Activated CD4-positive, CD25-positive, alpha-beta regulatory T cell treated with anti-CD3 and anti-CD28 coated beads, Interleukin-2, amount 50 U/mL, for 16 hours (primary cell): ENCODE measurements around the gene ASPG.

Source experiments
- DNase-seq: peaks from one replicate; pipeline ENCODE4 v3.0.0-alpha.2; 2020; ENCODE audit warnings: low read depth, low spot score

Gene ASPG

GRCh38 chr14:104093366-104094055, 8.0 kb downstream of the ASPG start:
- DNase-seq: no peak

- DNase-seq: no peak
Measured at GRCh38 chr14:104094056-104094708, 8.7 kb downstream of the ASPG start.

GRCh38 chr14:104094709-104095425, 9.4 kb downstream of the ASPG start:
- DNase-seq: peak; percentile 57

- DNase-seq: no peak
Measured at GRCh38 chr14:104095426-104096310, 10.2 kb downstream of the ASPG start.

GRCh38 chr14:104096318-104096717, 10.8 kb downstream of the ASPG start:
- no peak for DNase-seq

GRCh38 chr14:104096751-104097700, 11.5 kb downstream of the ASPG start:
- DNase-seq: no peak

- DNase-seq: no peak
Measured at GRCh38 chr14:104098272-104099095, 13.0 kb downstream of the ASPG start.

GRCh38 chr14:104099096-104100041, 13.9 kb downstream of the ASPG start:
- DNase-seq: no peak

GRCh38 chr14:104100171-104101085, 14.9 kb downstream of the ASPG start:
- no peak for DNase-seq

- no peak for DNase-seq
Measured at GRCh38 chr14:104101086-104101621, 15.7 kb downstream of the ASPG start.

GRCh38 chr14:104101651-104102281, 16.3 kb downstream of the ASPG start:
- DNase-seq: no peak

GRCh38 chr14:104102282-104102914, 16.9 kb downstream of the ASPG start:
- DNase-seq: no peak

GRCh38 chr14:104103061-104103445, 17.6 kb downstream of the ASPG start:
- no peak for DNase-seq

GRCh38 chr14:104103446-104104075, 18.1 kb downstream of the ASPG start:
- DNase-seq: no peak

GRCh38 chr14:104104076-104104901, 18.8 kb downstream of the ASPG start:
- no peak for DNase-seq
